Liver (tissue), 3 donors: ENCODE measurements around the gene MAP7D1.
"Not testable (repeated sequence)": the region's sequence is repeated elsewhere in the genome, so short reads cannot be mapped to it uniquely, and the experiment has no call there.

Experiments
- ATF3 ChIP-seq: IDR thresholded peaks from 2 replicates; pipeline ENCODE4 v1.6.1; 2016; ENCODE audit warnings: antibody characterized with exemption
- CTCF ChIP-seq: fragments of 150-350 bp; IDR thresholded peaks from 2 replicates; pipeline ENCODE4 v1.5.1; 2017; ENCODE audit warnings: improper control_type of control experiment, low read depth, low read length; ENCODE audit not compliant: missing input control
- REST ChIP-seq: IDR thresholded peaks from 2 replicates; pipeline ENCODE4 v1.6.1; 2016; ENCODE audit warnings: antibody characterized with exemption, mild to moderate bottlenecking
- TAF1 ChIP-seq: conservative IDR thresholded peaks from 2 replicates; pipeline ENCODE4 v1.6.1; 2016; ENCODE audit warnings: antibody characterized with exemption, mild to moderate bottlenecking
- YY1 ChIP-seq: IDR thresholded peaks from 2 replicates; pipeline ENCODE4 v1.6.1; 2016; ENCODE audit warnings: antibody characterized with exemption, mild to moderate bottlenecking
- donor health status: healthy.
- donor health status: healthy.

- not testable (repeated sequence) for TF ChIP-seq CTCF, REST, ATF3, YY1, TAF1
Observed at GRCh38 chr1:36196805-36197204, 40.8 kb downstream of the MAP7D1 start.
